ENCODE measurements around the gene RTRAF.

RTRAF gene

GRCh38 chr14:51977075-51977474, 12.3 kb upstream of the RTRAF start:
- no peak overlapping the region for H3K27ac Mint-ChIP-seq
- no peaks in the 10 kb centered on the region for H3K36me3 Mint-ChIP-seq (ENCODE audit: low read depth)
- H3K4me3 Mint-ChIP-seq = no peak overlapping the region
- H3K9me3 Mint-ChIP-seq = no peaks in the 10 kb centered on the region
- H3K4me1 Mint-ChIP-seq (ENCODE audit: low read depth) = no peaks in the 10 kb centered on the region
- H3K27me3 Mint-ChIP-seq = no peaks in the 10 kb centered on the region

GRCh38 chr14:51978681-51979085, 10.7 kb upstream of the RTRAF start:
- no peak overlapping the region for H3K27ac Mint-ChIP-seq
- H3K9me3 Mint-ChIP-seq = no peaks in the 10 kb centered on the region
- no peaks in the 10 kb centered on the region for H3K36me3 Mint-ChIP-seq (ENCODE audit: low read depth)
- no peaks in the 10 kb centered on the region for H3K27me3 Mint-ChIP-seq
- no peaks in the 10 kb centered on the region for H3K4me1 Mint-ChIP-seq (ENCODE audit: low read depth)
- H3K4me3 Mint-ChIP-seq = no peak overlapping the region

GRCh38 chr14:51979088-51979709, 10.1 kb upstream of the RTRAF start:
- no peak overlapping the region for H3K4me3 Mint-ChIP-seq
- no peaks in the 10 kb centered on the region for H3K4me1 Mint-ChIP-seq (ENCODE audit: low read depth)
- H3K27ac Mint-ChIP-seq = no peak overlapping the region
- no peaks in the 10 kb centered on the region for H3K9me3 Mint-ChIP-seq
- H3K27me3 Mint-ChIP-seq = no peaks in the 10 kb centered on the region
- no peaks in the 10 kb centered on the region for H3K36me3 Mint-ChIP-seq (ENCODE audit: low read depth)

- no peaks in the 10 kb centered on the region for H3K9me3 Mint-ChIP-seq
- H3K36me3 Mint-ChIP-seq (ENCODE audit: low read depth) = no peaks in the 10 kb centered on the region
- H3K4me1 Mint-ChIP-seq (ENCODE audit: low read depth) = no peaks in the 10 kb centered on the region
- H3K27me3 Mint-ChIP-seq = no peaks in the 10 kb centered on the region
- H3K27ac Mint-ChIP-seq = no peak overlapping the region
- H3K4me3 Mint-ChIP-seq = no peak overlapping the region
These were observed 8.0 kb upstream of the RTRAF start for GRCh38 chr14:51981218-51981854.

GRCh38 chr14:51988221-51988620, 1.1 kb upstream of the RTRAF start:
- peaks cover 25% of the 10 kb centered on the region for H3K36me3 Mint-ChIP-seq (ENCODE audit: low read depth)
- peak overlapping the region; percentile 89 for H3K27ac Mint-ChIP-seq
- no peaks in the 10 kb centered on the region for H3K9me3 Mint-ChIP-seq
- H3K27me3 Mint-ChIP-seq = no peaks in the 10 kb centered on the region
- H3K4me1 Mint-ChIP-seq (ENCODE audit: low read depth) = peaks cover 37% of the 10 kb centered on the region
- peak overlapping the region; percentile 98 for H3K4me3 Mint-ChIP-seq

- peaks cover 47% of the 10 kb centered on the region for H3K36me3 Mint-ChIP-seq (ENCODE audit: low read depth)
These were observed 1.1 kb downstream of the RTRAF start for GRCh38 chr14:51990488-51990887.

GRCh38 chr14:51993285-51993920, 4.1 kb downstream of the RTRAF start:
- H3K36me3 Mint-ChIP-seq (ENCODE audit: low read depth) = peaks cover 64% of the 10 kb centered on the region
- H3K4me1 Mint-ChIP-seq (ENCODE audit: low read depth) = peaks cover 59% of the 10 kb centered on the region
- H3K27me3 Mint-ChIP-seq = no peaks in the 10 kb centered on the region
- H3K9me3 Mint-ChIP-seq = no peaks in the 10 kb centered on the region
- no peak overlapping the region for H3K4me3 Mint-ChIP-seq
- peak overlapping the region; percentile 4 for H3K27ac Mint-ChIP-seq

More at GRCh38 chr14:51990488-51990887, 1.1 kb downstream of the RTRAF start:
- Mint-ChIP-seq H3K27me3 (no peaks in the 10 kb centered on the region), H3K27ac (no peak overlapping the region), H3K4me3 (peak overlapping the region; percentile 98), H3K9me3 (no peaks in the 10 kb centered on the region), H3K4me1 (ENCODE audit: low read depth) (peaks cover 52% of the 10 kb centered on the region)

- Mint-ChIP-seq H3K36me3 (ENCODE audit: low read depth) (peaks cover 82% of the 10 kb centered on the region), H3K27me3 (no peaks in the 10 kb centered on the region), H3K27ac (no peak overlapping the region), H3K9me3 (no peaks in the 10 kb centered on the region), H3K4me3 (no peak overlapping the region), H3K4me1 (ENCODE audit: low read depth) (peaks cover 43% of the 10 kb centered on the region)
These were observed 6.9 kb downstream of the RTRAF start for GRCh38 chr14:51996148-51996746.

GRCh38 chr14:51998348-51998747, 9.0 kb downstream of the RTRAF start:
- H3K27ac Mint-ChIP-seq = no peak overlapping the region
- H3K4me3 Mint-ChIP-seq = no peak overlapping the region
- no peaks in the 10 kb centered on the region for H3K9me3 Mint-ChIP-seq
- H3K27me3 Mint-ChIP-seq = no peaks in the 10 kb centered on the region
- peaks cover 26% of the 10 kb centered on the region for H3K4me1 Mint-ChIP-seq (ENCODE audit: low read depth)
- peaks cover 83% of the 10 kb centered on the region for H3K36me3 Mint-ChIP-seq (ENCODE audit: low read depth)

- no peak overlapping the region for H3K27ac Mint-ChIP-seq
- H3K4me1 Mint-ChIP-seq (ENCODE audit: low read depth) = peaks cover 19% of the 10 kb centered on the region
- no peaks in the 10 kb centered on the region for H3K9me3 Mint-ChIP-seq
- no peak overlapping the region for H3K4me3 Mint-ChIP-seq
- H3K36me3 Mint-ChIP-seq (ENCODE audit: low read depth) = peaks cover 80% of the 10 kb centered on the region
- no peaks in the 10 kb centered on the region for H3K27me3 Mint-ChIP-seq
These were observed 9.7 kb downstream of the RTRAF start for GRCh38 chr14:51999084-51999483.

- Mint-ChIP-seq H3K4me3 (no peak overlapping the region), H3K27ac (no peak overlapping the region), H3K9me3 (no peaks in the 10 kb centered on the region), H3K27me3 (no peaks in the 10 kb centered on the region), H3K4me1 (ENCODE audit: low read depth) (peaks cover 12% of the 10 kb centered on the region), H3K36me3 (ENCODE audit: low read depth) (peaks cover 79% of the 10 kb centered on the region)
These were observed 10.8 kb downstream of the RTRAF start for GRCh38 chr14:52000019-52000582.

GRCh38 chr14:52000696-52001095, 11.3 kb downstream of the RTRAF start:
- Mint-ChIP-seq H3K9me3 (no peaks in the 10 kb centered on the region), H3K4me3 (no peak overlapping the region), H3K4me1 (ENCODE audit: low read depth) (peaks cover 12% of the 10 kb centered on the region), H3K27me3 (no peaks in the 10 kb centered on the region), H3K36me3 (ENCODE audit: low read depth) (peaks cover 81% of the 10 kb centered on the region), H3K27ac (no peak overlapping the region)

GRCh38 chr14:52002542-52002941, 13.2 kb downstream of the RTRAF start:
- H3K27me3 Mint-ChIP-seq = no peaks in the 10 kb centered on the region
- no peak overlapping the region for H3K27ac Mint-ChIP-seq
- peaks cover 4% of the 10 kb centered on the region for H3K4me1 Mint-ChIP-seq (ENCODE audit: low read depth)
- H3K4me3 Mint-ChIP-seq = no peak overlapping the region
- H3K9me3 Mint-ChIP-seq = no peaks in the 10 kb centered on the region
- H3K36me3 Mint-ChIP-seq (ENCODE audit: low read depth) = peaks cover 81% of the 10 kb centered on the region

- peaks cover 4% of the 10 kb centered on the region for H3K4me1 Mint-ChIP-seq (ENCODE audit: low read depth)
- no peak overlapping the region for H3K4me3 Mint-ChIP-seq
- H3K9me3 Mint-ChIP-seq = no peaks in the 10 kb centered on the region
- no peaks in the 10 kb centered on the region for H3K27me3 Mint-ChIP-seq
- peaks cover 87% of the 10 kb centered on the region for H3K36me3 Mint-ChIP-seq (ENCODE audit: low read depth)
- H3K27ac Mint-ChIP-seq = no peak overlapping the region
These were observed 14.0 kb downstream of the RTRAF start for GRCh38 chr14:52003324-52003723.

- Mint-ChIP-seq H3K36me3 (ENCODE audit: low read depth) (peaks cover 79% of the 10 kb centered on the region), H3K4me3 (no peak overlapping the region), H3K27me3 (no peaks in the 10 kb centered on the region), H3K27ac (no peak overlapping the region), H3K4me1 (ENCODE audit: low read depth) (no peaks in the 10 kb centered on the region), H3K9me3 (no peaks in the 10 kb centered on the region)
These were observed 16.3 kb downstream of the RTRAF start for GRCh38 chr14:52005625-52006024.
